GM12874 (cell line): ENCODE data around the gene LRMDA.

ENCODE experiments used
- CTCF ChIP-seq: IDR thresholded peaks from 2 replicates; pipeline ENCODE4 v1.5.1; 2011; ENCODE audit warnings: low read depth, mild to moderate bottlenecking, control low read depth, low read length, moderate library complexity; ENCODE audit not compliant: insufficient read depth

The LRMDA gene

GRCh38 chr10:76032700-76033039, 601.2 kb downstream of the LRMDA start:
- no peak for TF ChIP-seq CTCF

- no peak for TF ChIP-seq CTCF
Measured at GRCh38 chr10:76033457-76034196, 602.2 kb downstream of the LRMDA start.

GRCh38 chr10:76034353-76035205, 603.2 kb downstream of the LRMDA start:
- TF ChIP-seq CTCF: no peak

- no peak for TF ChIP-seq CTCF
Measured at GRCh38 chr10:76035206-76036110, 604.0 kb downstream of the LRMDA start.

GRCh38 chr10:76036111-76036940, 604.9 kb downstream of the LRMDA start:
- TF ChIP-seq CTCF: peak; percentile 90

- no peak for TF ChIP-seq CTCF
Measured at GRCh38 chr10:76036962-76037361, 605.5 kb downstream of the LRMDA start.
